Activated B cell treated with CpG ODN at 0.5 μM for 24 hours (primary cell): ENCODE measurements around the gene COL18A1. TPM values are rescaled to one million over a fixed set of nuclear protein-coding genes. Genes with fewer than 3 reads are reported as not detected.

Source experiments
- ATAC-seq: fragments of 200-7000 bp; cut with Tn5 transposase; one replicate; pipeline ENCODE4 v1.10.0; 2021; ENCODE audit warnings: low read depth, mild to moderate bottlenecking, moderate library complexity
- CTCF ChIA-PET: fragments of 350-600 bp; sonication (Branson Sonifier 250); formaldehyde crosslinking; loops from one replicate; lab custom pipeline; 2021; ENCODE audit warnings: antibody characterized with exemption; lab: Charles Lee
- POLR2A ChIA-PET: fragments of 350-600 bp; sonication (Branson Sonifier 250); formaldehyde crosslinking; loops from one replicate; lab custom pipeline; 2021; ENCODE audit warnings: antibody characterized with exemption; lab: Charles Lee
- DNase-seq: peaks from one replicate; pipeline ENCODE4 v3.0.0; 2022
- H3K27ac Mint-ChIP-seq: one replicate; pipeline ENCODE4 v1.8.0; 2020; ENCODE audit warnings: mixed read lengths
- H3K27me3 Mint-ChIP-seq: one replicate; pipeline ENCODE4 v1.8.0; 2021; ENCODE audit warnings: mixed read lengths
- H3K36me3 Mint-ChIP-seq: one replicate; pipeline ENCODE4 v1.8.0; 2021; ENCODE audit warnings: low read depth, mixed read lengths
- H3K4me1 Mint-ChIP-seq: one replicate; pipeline ENCODE4 v1.8.0; 2021; ENCODE audit warnings: mixed read lengths
- H3K4me3 Mint-ChIP-seq: one replicate; pipeline ENCODE4 v1.8.0; 2020; ENCODE audit warnings: mild to moderate bottlenecking, mixed read lengths
- H3K9me3 Mint-ChIP-seq: one replicate; pipeline ENCODE4 v1.8.0; 2020; ENCODE audit warnings: mixed read lengths
- CTCF ChIP-seq: fragments of 200-600 bp; IDR thresholded peaks from one replicate; pipeline ENCODE4 v1.8.0; 2022; ENCODE audit warnings: antibody characterized with exemption, mild to moderate bottlenecking
- intact Hi-C: fragments of 100-400 bp; cut with micrococcal nuclease; formaldehyde crosslinking; loops from one replicate; pipeline ENCODE4 v1.15.1; 2024
- total RNA-seq: library from RNA; stranded (reverse); gene quantifications from 2 replicates; pipeline ENCODE4 v1.2.3, GENCODE V29; 2022

The COL18A1 gene
- total RNA-seq, 1 donor from 2014 or later: 1.6 TPM

- H3K27me3 Mint-ChIP-seq: peaks cover 10% of the 10 kb centered on the region
Measured at GRCh38 chr21:45468051-45468970, 63.3 kb downstream of the COL18A1 start.

GRCh38 chr21:45468971-45469272 is 64.0 kb downstream of the COL18A1 start:
- Mint-ChIP-seq H3K4me1 (peaks cover 17% of the 10 kb centered on the region), H3K9me3 (no peaks in the 10 kb centered on the region), H3K27me3 (peaks cover 9% of the 10 kb centered on the region), H3K27ac (no peak overlapping the region), H3K36me3 (no peaks in the 10 kb centered on the region), H3K4me3 (no peak overlapping the region)
- CTCF ChIA-PET: no interaction called here
- POLR2A ChIA-PET: no interaction called here
- intact Hi-C loops: no loop called here
- no peak for TF ChIP-seq CTCF
- no peak for DNase-seq
- ATAC-seq: no peak

More at GRCh38 chr21:45468051-45468970, 63.3 kb downstream of the COL18A1 start:
- TF ChIP-seq CTCF: no peak
- Mint-ChIP-seq H3K4me1 (peaks cover 17% of the 10 kb centered on the region), H3K36me3 (no peaks in the 10 kb centered on the region), H3K4me3 (no peak overlapping the region), H3K27ac (no peak overlapping the region), H3K9me3 (no peaks in the 10 kb centered on the region)
- DNase-seq (no peak), ATAC-seq (no peak)
- intact Hi-C loops: no loop called here
- POLR2A ChIA-PET: no interaction called here
- CTCF ChIA-PET: no interaction called here

- H3K4me3 Mint-ChIP-seq: no peak overlapping the region
- ChIA-PET CTCF (no interaction called here), POLR2A (no interaction called here)
- no peak overlapping the region for H3K27ac Mint-ChIP-seq
- no peak for ATAC-seq
- no peaks in the 10 kb centered on the region for H3K9me3 Mint-ChIP-seq
- H3K4me1 Mint-ChIP-seq: peaks cover 14% of the 10 kb centered on the region
- H3K36me3 Mint-ChIP-seq: no peaks in the 10 kb centered on the region
- no peak for TF ChIP-seq CTCF
- intact Hi-C loops: no loop called here
- DNase-seq: no peak
- peaks cover 9% of the 10 kb centered on the region for H3K27me3 Mint-ChIP-seq
Measured at GRCh38 chr21:45469273-45470086, 64.5 kb downstream of the COL18A1 start.

- DNase-seq (no peak), ATAC-seq (no peak)
- H3K4me1 Mint-ChIP-seq: peaks cover 9% of the 10 kb centered on the region
- H3K4me3 Mint-ChIP-seq: no peak overlapping the region
- TF ChIP-seq CTCF: no peak
- H3K27ac Mint-ChIP-seq: no peak overlapping the region
- H3K36me3 Mint-ChIP-seq: no peaks in the 10 kb centered on the region
- H3K9me3 Mint-ChIP-seq: no peaks in the 10 kb centered on the region
- CTCF ChIA-PET: no interaction called here
- intact Hi-C loops: no loop called here
- H3K27me3 Mint-ChIP-seq: peaks cover 4% of the 10 kb centered on the region
- POLR2A ChIA-PET: no interaction called here
Measured at GRCh38 chr21:45470087-45470515, 65.1 kb downstream of the COL18A1 start.
